ENCODE data around the gene ASCC3.

The ASCC3 gene

GRCh38 chr6:100686216-100686615 lies 194.9 kb downstream of the ASCC3 start:
- no peak for TF ChIP-seq CTCF (IDR thresholded peaks at IDR 0.05; ENCODE audit: unreplicated experiment in 3 of 3)

GRCh38 chr6:100685747-100686146 lies 195.4 kb downstream of the ASCC3 start:
- Mint-ChIP-seq H3K4me3 (no peak overlapping the region), H3K27ac (no peak overlapping the region), H3K9me3 (no peaks in the 10 kb centered on the region), H3K36me3 (ENCODE audit: low read depth) (peaks cover 4% of the 10 kb centered on the region), H3K27me3 (ENCODE audit: low read depth) (no peaks in the 10 kb centered on the region), H3K4me1 (no peaks in the 10 kb centered on the region)
- no peak for TF ChIP-seq CTCF (IDR thresholded peaks at IDR 0.05; ENCODE audit: unreplicated experiment in 3 of 3)

More at GRCh38 chr6:100686216-100686615, 194.9 kb downstream of the ASCC3 start:
- no peaks in the 10 kb centered on the region for H3K27me3 Mint-ChIP-seq (ENCODE audit: low read depth)
- peaks cover 4% of the 10 kb centered on the region for H3K36me3 Mint-ChIP-seq (ENCODE audit: low read depth)
- H3K4me1 Mint-ChIP-seq = no peaks in the 10 kb centered on the region
- no peaks in the 10 kb centered on the region for H3K9me3 Mint-ChIP-seq
- no peak overlapping the region for H3K27ac Mint-ChIP-seq
- H3K4me3 Mint-ChIP-seq = no peak overlapping the region

- Mint-ChIP-seq H3K4me1 (no peaks in the 10 kb centered on the region), H3K27me3 (ENCODE audit: low read depth) (no peaks in the 10 kb centered on the region), H3K9me3 (no peaks in the 10 kb centered on the region), H3K27ac (no peak overlapping the region), H3K4me3 (no peak overlapping the region), H3K36me3 (ENCODE audit: low read depth) (no peaks in the 10 kb centered on the region)
- no peak for TF ChIP-seq CTCF (IDR thresholded peaks at IDR 0.05; ENCODE audit: unreplicated experiment in 3 of 3)
These were observed 201.0 kb downstream of the ASCC3 start for GRCh38 chr6:100680163-100680562.

- no peaks in the 10 kb centered on the region for H3K36me3 Mint-ChIP-seq (ENCODE audit: low read depth)
- no peaks in the 10 kb centered on the region for H3K27me3 Mint-ChIP-seq (ENCODE audit: low read depth)
- peak; percentile 25 to 51 (median 29) for TF ChIP-seq CTCF (IDR thresholded peaks at IDR 0.05; ENCODE audit: unreplicated experiment in 3 of 3)
- H3K4me3 Mint-ChIP-seq = no peak overlapping the region
- no peak overlapping the region for H3K27ac Mint-ChIP-seq
- no peaks in the 10 kb centered on the region for H3K9me3 Mint-ChIP-seq
- no peaks in the 10 kb centered on the region for H3K4me1 Mint-ChIP-seq
These were observed 203.1 kb downstream of the ASCC3 start for GRCh38 chr6:100678027-100678426.

- TF ChIP-seq CTCF (IDR thresholded peaks at IDR 0.05; ENCODE audit: unreplicated experiment in 3 of 3) = no peak
- Mint-ChIP-seq H3K27me3 (ENCODE audit: low read depth) (no peaks in the 10 kb centered on the region), H3K27ac (no peak overlapping the region), H3K4me3 (no peak overlapping the region), H3K4me1 (no peaks in the 10 kb centered on the region), H3K9me3 (no peaks in the 10 kb centered on the region), H3K36me3 (ENCODE audit: low read depth) (no peaks in the 10 kb centered on the region)
These were observed 203.9 kb downstream of the ASCC3 start for GRCh38 chr6:100677240-100677639.

- Mint-ChIP-seq H3K4me3 (no peak overlapping the region), H3K27me3 (ENCODE audit: low read depth) (no peaks in the 10 kb centered on the region), H3K4me1 (no peaks in the 10 kb centered on the region), H3K9me3 (peaks cover 3% of the 10 kb centered on the region), H3K27ac (peak overlapping the region in 1 of 3 experiments; percentile 47), H3K36me3 (ENCODE audit: low read depth) (peaks cover 9% of the 10 kb centered on the region)
- TF ChIP-seq CTCF (IDR thresholded peaks at IDR 0.05; ENCODE audit: unreplicated experiment in 3 of 3) = no peak
These were observed 207.5 kb downstream of the ASCC3 start for GRCh38 chr6:100673641-100674040.
